ENCODE results near the gene EDC4.
A peak's percentile ranks its signal among the peaks of the same experiment; 100 is the strongest.
"Not testable (repeated sequence)": the region's sequence is repeated elsewhere in the genome, so short reads cannot be mapped to it uniquely, and the experiment has no call there.

The EDC4 gene, protein sequence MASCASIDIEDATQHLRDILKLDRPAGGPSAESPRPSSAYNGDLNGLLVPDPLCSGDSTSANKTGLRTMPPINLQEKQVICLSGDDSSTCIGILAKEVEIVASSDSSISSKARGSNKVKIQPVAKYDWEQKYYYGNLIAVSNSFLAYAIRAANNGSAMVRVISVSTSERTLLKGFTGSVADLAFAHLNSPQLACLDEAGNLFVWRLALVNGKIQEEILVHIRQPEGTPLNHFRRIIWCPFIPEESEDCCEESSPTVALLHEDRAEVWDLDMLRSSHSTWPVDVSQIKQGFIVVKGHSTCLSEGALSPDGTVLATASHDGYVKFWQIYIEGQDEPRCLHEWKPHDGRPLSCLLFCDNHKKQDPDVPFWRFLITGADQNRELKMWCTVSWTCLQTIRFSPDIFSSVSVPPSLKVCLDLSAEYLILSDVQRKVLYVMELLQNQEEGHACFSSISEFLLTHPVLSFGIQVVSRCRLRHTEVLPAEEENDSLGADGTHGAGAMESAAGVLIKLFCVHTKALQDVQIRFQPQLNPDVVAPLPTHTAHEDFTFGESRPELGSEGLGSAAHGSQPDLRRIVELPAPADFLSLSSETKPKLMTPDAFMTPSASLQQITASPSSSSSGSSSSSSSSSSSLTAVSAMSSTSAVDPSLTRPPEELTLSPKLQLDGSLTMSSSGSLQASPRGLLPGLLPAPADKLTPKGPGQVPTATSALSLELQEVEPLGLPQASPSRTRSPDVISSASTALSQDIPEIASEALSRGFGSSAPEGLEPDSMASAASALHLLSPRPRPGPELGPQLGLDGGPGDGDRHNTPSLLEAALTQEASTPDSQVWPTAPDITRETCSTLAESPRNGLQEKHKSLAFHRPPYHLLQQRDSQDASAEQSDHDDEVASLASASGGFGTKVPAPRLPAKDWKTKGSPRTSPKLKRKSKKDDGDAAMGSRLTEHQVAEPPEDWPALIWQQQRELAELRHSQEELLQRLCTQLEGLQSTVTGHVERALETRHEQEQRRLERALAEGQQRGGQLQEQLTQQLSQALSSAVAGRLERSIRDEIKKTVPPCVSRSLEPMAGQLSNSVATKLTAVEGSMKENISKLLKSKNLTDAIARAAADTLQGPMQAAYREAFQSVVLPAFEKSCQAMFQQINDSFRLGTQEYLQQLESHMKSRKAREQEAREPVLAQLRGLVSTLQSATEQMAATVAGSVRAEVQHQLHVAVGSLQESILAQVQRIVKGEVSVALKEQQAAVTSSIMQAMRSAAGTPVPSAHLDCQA (N-terminal part only)

DNA sequence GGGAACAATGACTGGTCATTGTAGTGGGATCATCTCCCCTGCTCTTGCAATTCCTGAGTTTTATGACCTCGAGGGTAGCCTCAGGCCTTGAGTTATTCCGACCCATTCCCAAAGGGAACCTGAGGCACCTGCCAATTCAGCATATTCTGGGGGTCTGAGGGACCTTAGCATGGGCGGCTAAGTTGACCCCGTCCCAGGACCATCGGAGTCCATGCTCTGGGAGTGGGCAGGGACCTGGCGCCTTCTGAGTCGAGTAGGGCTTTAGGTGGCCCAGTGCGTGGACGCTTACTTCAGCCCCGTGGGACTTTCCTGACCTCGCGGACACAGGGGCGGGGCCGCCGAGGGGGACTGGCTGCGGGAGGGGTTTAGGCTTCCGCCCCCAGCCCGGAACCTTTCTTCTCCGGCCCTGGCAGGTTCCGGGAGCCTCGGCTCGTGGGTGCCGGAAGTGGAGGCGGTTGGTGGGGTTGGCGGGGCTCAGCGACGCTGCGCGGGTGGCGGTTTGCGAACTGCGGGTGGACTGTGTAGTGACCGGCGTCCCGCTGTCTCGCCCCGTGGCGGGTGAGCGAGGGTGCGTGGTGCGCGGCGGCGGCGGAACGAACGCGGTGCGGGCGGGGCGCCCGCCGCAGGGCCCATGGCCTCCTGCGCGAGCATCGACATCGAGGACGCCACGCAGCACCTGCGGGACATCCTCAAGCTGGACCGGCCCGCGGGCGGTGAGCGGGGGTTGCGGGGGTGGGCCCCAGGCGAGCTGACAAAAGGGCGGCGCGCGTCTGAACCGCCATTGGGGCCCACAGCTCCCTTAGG lies at the start of gene EDC4:
TSS of gene EDC4 (plus strand) at position 422 of the 804 bp plus-strand sequence. CDS start at position 632, 210 bp downstream.
- DNase-seq (ENCODE audit: low read depth in 2 of 2), result peak; percentile 81 to 88

DNA sequence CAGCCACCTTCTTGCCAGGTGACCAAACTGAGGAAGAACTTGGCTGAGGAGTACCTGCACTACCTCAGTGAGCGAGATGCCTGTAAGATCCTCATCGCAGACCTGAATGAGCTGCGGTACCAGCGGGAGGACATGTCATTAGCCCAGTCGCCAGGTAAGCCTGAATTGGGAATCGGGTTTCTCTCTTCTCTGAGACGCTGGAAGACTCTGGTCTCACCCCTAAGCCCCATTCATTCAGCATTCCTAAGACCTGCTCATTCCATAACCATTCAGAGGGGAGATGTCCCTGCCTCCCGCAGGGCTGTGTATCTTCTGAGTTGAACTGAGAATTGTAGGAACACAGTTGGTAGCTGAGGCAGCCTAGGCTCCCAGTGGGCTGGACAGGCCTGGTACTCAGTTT lies 47.7 kb upstream of the EDC4 start:
- no peak for DNase-seq (ENCODE audit: low read depth in 2 of 2)

DNA sequence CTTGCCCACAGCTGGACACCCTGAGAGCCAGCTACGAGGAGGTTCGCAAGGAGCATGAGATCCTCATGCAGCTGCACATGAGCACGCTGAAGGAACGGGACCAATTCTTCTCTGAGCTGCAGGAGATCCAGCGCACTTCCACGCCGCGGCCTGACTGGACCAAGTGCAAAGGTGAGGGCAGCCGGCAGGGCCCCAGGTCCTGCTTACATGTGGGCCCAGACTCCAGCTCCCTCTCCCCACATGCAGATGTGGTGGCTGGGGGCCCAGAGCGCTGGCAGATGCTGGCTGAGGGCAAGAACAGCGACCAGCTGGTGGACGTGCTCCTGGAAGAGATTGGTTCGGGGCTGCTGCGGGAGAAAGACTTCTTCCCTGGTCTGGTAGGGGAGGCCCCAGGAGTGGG lies 46.9 kb upstream of the EDC4 start:
- DNase-seq (ENCODE audit: low read depth in 2 of 2), result no peak

DNA sequence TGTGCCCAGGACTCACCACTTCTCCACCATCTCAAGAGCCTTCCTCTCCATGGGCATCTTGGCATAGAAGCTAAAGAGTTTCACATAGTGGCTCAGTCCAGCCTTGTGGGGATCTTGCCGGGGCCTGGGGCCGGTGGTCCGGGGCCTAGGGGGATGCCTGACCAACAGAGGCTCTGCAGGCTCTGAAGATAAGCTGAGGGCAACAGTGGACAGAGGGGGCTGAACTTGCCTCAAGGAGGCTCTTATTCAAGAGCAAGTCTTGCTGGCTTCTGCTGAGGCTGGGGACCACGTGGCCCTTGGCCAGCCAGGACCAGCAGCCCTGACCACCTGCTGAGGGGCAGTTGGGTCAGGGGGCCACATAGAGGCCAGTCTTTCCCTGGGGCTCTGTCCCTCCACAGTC lies 44.2 kb upstream of the EDC4 start:
- no peak for DNase-seq (ENCODE audit: low read depth in 2 of 2)

DNA sequence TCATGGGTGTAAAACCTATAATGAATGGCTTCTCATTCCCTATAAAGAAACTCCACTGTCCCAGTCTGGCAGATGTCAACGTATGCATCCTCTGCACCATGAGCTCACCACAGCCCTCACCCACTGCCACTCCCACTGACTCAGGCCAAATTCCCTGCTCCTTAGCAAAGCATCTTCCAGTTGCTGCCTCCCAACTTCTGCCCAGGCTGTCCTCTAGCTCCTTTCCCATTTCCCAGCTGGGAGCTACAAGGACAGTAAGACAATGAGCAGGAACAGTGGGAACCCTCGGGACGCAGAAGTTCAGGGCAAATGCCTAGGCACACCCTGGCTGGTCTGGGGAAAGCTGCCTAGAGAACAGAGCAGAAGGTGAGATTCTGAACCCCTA lies 39.8 kb upstream of the EDC4 start:
- DNase-seq (ENCODE audit: low read depth in 2 of 2), result no peak

DNA sequence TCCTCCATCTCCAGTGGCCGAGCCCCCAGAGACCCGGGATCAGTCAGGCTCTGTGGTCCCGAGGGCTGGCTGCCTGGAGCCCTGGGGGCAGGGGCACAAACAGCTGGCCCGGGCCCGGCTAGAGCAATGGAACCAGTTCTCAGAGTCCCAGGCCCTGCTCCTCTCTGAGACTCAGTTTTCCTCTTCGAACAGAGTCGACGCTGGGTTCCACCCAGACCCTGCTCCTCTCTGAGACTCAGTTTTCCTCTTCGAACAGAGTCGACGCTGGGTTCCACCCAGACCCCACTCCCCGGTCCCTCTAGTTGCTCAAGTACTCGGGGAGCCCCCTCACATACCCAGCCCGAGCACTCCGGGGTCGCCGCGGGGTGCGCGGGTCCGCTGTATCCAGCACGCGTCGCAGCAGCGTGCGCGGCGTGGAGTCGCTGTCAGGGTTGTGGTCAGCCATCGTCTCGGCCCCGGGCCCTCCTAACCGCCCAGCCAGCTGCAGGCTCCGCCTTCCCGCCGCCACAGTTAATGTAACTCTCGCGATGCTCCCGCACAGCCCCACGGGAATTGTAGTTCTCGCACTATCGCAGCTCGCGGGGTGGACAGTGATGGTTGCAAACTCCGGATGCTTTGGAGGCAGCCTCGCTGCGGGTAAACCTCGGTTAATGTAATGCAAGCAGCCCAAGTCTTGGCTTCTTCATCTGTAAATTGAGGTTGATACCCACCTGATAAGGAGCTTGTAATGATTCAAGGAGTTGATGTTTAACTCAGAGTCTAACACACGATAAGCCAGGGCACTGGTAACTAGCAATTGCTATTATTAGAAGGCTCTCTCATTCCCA lies 39.2 kb upstream of the EDC4 start:
- DNase-seq (ENCODE audit: low read depth in 2 of 2), result peak; percentile 83 to 95

DNA sequence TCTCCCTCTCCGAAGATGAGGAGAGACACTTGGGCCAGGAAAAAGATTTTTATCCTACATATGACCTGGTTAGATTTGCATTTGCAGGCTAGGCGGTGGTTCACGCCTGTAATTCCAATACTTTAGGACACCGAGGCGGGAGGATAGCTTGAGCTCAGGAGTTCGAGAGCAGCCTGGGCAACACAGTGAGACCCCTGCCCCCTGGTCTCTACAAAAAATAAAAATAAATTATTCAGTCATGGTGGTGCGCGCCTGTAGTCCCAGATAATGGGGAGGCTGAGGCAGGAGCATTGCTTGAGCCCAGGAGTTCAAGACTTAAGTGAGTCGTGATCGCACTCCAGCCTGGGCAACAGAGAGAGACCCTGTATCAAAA lies 38.6 kb upstream of the EDC4 start:
- no peak for DNase-seq (ENCODE audit: low read depth in 2 of 2)

DNA sequence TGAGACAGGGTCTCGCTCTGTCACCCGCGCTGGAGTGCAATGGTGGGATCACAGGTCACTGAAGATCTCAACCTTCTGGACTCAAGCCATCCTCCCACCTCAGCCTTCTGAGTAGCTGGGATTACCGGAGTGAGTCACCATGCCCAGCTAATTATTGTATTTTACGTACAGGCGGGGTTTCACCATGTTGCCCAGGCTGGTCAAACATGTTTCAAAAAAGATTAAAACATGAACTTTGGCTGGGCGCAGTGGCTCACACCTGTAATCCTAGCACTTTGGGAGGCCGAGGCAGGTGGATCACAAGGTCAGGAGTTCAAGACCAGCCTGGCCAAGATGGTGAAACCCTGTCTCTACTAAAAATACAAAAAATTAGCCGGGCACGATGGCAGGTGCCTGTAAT lies 35.7 kb upstream of the EDC4 start:
- not testable (repeated sequence) for DNase-seq (ENCODE audit: low read depth in 2 of 2)

DNA sequence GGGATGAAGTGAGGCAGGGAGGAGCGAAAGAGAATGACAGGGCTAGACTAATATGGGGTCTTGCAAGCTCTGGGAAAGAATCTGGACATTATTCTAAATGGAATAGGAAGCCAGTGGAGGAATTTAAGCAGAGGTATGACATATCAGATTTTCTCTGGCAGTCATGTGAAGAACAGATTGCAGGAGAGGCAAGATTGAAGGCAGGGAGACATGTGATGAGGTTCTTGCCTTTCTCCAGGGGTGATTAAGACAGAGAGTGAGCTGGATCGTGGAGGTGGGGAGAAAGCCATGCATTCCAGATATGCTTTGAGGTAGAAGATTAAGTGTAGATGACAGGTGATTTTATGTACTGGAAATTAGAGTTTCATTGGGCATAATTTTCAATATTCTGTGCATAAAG lies 35.0 kb upstream of the EDC4 start:
- DNase-seq (ENCODE audit: low read depth in 2 of 2), result no peak

DNA sequence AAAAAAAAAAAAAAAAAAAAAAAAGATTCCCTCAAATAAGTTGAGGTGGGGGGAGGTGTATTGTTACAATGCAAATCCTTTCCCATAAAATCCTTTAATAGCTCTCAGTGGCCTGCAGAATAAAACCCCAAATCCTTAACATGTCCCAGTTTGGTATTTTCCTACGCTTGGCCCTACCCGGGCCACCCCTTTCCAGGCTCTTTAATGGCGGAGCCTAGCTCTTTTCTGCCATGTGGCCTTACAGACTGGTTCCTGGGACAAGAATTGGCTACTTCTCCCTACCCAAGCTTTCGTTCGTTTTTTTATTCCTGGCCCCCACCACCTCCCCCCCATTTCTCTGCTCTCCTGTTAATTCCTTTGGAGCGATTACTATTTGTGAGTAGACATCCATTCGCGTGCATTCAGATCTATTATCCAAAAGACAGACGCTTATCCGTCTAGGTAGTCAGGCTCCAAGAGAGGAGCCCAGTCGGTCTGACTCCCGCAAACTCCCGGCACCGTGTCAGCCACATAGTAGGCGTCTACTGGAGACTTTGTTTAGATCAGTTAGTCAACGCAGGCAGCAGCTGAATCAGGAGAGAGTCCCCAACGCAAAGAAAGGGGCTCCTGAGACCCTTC lies 31.5 kb upstream of the EDC4 start:
- no peak for DNase-seq (ENCODE audit: low read depth in 2 of 2)

DNA sequence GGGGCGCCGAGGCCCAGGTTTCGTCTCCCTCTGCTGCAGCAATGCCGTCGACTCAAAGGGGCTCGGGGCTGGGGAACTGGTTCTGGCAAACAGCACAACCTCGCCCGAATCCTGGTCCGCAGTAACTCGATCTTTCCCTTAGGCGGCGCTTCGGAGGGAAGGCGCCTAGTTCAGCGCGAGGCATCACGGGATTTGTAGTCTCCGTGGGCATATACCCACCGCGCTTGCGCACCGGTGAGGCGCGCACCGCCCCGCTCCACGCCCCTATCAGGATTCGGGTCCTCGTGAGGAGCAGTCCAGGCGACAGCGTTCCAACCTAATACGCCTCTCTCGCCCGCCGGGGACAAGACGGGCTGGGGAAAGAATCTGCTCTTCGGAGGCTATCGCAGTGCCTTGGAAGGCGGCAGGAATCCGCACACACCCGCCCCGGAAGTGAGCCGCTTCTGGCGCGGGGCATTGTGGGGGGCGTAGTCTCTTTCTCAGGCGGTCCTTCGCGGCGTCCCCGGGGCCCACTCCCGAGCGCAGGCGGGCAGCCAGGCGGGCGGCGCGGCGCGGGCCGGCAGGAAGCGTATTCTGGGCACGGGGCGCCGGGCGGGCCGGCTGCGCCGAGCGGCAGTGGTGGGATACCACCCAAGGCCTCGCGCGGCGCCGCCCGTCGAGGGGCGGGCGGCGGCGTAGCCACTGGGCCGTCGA lies 30.9 kb upstream of the EDC4 start, which contains the start of gene THAP11:
TSS of gene THAP11 (plus strand) at position 505 of the 693 bp plus-strand sequence. CDS start 235 bp downstream, outside the sequence.
- peak; percentile 84 to 91 for DNase-seq (ENCODE audit: low read depth in 2 of 2)

DNA sequence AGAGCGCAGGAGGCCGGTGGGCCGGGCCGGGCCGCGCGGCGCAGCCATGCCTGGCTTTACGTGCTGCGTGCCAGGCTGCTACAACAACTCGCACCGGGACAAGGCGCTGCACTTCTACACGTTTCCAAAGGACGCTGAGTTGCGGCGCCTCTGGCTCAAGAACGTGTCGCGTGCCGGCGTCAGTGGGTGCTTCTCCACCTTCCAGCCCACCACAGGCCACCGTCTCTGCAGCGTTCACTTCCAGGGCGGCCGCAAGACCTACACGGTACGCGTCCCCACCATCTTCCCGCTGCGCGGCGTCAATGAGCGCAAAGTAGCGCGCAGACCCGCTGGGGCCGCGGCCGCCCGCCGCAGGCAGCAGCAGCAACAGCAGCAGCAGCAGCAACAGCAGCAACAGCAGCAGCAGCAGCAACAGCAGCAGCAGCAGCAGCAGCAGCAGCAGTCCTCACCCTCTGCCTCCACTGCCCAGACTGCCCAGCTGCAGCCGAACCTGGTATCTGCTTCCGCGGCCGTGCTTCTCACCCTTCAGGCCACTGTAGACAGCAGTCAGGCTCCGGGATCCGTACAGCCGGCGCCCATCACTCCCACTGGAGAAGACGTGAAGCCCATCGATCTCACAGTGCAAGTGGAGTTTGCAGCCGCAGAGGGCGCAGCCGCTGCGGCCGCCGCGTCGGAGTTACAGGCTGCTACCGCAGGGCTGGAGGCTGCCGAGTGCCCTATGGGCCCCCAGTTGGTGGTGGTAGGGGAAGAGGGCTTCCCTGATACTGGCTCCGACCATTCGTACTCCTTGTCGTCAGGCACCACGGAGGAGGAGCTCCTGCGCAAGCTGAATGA lies 30.1 kb upstream of the EDC4 start:
- peak; percentile 36 to 42 for DNase-seq (ENCODE audit: low read depth in 2 of 2)

DNA sequence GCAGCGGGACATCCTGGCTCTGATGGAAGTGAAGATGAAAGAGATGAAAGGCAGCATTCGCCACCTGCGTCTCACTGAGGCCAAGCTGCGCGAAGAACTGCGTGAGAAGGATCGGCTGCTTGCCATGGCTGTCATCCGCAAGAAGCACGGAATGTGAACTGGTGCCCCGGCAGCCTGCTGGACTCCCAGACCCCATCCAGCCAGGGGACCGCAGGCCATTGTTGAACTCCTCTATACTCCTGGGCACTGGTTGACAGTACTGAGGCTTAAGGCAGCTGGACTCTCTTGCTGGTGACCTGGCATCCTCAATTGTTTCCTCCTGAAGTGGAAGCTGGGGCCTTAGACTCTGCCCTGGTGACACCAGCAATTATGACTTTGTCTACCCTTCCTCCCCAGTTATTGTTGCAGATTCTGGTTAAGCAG lies 29.5 kb upstream of the EDC4 start:
- DNase-seq (ENCODE audit: low read depth in 2 of 2), result no peak

DNA sequence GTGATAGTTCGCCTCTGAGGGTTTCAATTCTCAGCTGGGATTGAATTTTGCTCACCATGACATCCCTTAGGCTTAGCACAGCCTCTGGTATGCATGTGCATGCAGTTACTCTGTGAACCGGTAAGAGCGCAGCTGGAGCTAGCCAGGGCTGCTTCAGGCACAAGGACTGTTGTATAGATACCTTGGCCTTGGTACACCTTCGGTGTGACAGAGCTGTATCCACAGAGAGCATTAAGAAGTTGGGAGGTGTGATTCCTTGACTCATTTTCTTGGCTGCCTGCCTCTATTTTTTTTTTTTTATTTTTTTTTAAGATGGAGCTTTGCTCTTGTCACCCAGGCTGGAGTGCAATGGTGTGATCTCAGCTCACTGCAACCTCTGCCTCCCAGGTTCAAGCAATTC lies 28.4 kb upstream of the EDC4 start:
- no peak for DNase-seq (ENCODE audit: low read depth in 2 of 2)

DNA sequence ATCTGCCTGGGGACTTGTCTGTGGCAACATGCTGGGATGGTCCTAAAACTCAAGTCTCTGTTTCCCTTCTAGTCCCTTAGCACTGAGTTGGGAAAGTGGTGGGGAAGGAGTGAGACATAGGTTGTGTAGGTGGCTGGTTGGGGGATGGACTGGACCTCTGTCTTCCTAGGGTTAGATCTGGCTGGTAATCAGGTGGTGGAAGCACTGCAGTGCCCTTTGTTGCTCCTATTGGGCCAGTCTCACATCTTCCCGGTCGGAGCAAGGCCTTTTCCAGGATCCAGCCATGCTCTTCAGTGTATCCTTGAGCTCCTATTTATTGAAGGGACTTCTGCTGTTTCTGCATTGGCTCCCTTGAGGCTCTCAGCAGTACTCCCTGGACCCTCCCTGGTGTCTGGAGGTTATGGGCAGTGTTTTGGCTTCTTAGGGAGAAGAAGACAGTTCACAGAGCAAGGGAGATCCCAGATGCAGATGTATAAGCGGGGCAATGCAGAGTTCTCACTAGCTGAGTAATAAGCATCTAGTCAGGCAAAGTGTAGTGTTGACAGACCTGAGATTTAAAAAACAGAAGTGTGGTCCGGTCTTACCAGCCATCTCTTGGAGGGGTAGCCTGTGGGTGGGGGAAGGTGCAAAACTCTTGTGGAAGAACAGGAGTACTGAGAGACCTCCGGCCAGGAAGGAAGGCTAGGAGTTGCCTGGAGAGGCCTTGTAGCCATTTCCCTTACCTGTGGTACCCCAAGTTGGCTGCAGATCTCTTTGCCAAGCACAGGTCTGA lies 27.4 kb upstream of the EDC4 start:
- DNase-seq (ENCODE audit: low read depth in 2 of 2), result no peak

DNA sequence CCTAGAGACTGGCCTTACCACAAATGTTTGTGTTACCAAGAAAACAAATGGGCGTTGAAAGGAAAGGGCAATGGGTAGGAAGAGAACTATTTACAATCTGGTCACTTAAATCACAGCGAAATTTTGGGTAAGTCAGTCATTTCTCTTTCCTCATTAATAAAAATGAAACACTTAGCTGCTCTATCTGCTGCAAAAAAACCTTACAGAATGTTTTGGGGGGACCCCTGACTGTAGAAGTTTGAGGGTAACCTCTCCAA lies 26.9 kb upstream of the EDC4 start:
- DNase-seq (ENCODE audit: low read depth in 2 of 2), result no peak

DNA sequence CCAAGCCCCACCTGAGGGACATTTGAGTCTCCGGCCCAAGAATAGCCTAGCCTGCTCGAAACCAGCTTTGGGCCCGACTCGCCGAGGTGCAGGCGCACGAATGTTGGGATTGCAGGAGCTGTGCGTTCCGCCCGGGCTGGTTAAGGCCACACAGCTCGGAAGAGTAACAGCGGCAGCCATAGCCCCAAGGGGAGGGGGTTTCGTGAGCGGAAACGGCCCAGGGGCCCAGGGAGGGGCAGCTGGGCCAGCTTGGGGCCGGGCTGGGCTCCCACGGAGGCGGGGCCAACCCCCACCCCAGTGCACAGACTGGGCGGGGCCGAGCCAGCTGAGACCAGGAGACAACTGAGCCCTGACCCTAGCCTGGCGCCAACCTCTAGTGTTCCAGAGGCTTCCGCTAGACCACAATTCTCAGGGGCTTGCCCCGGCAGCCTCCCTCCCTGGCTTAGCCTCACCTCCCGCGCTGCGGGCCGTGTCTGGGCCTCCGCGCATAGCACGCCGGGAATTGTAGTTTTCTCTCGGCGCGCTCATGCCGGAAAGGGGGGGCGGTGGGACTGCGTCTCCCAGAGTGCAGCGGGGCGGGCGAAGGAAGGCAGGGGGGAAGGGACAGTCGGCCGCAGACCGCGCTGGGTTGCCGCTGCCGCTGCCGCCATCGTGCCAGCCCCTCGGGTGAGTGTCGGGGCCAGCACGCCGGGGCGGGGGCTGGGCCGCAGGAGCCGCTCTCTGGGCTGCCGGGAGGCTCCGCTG lies 26.4 kb upstream of the EDC4 start, which contains the start of gene NUTF2:
TSS of gene NUTF2 (plus strand) at position 614 of the 744 bp plus-strand sequence. CDS start 18,198 bp downstream, outside the sequence.
- peak; percentile 92 to 94 for DNase-seq (ENCODE audit: low read depth in 2 of 2)
